T-helper 1 cell (primary cell): Measurements from ENCODE around the gene WWTR1.

Source experiments
- DNase-seq, 5 donors: peaks; one replicate each; pipeline ENCODE4 v3.0.0-alpha.2; 2012 to 2020

The WWTR1 gene

GRCh38 chr3:149563114-149563513, 94.7 kb downstream of the WWTR1 start:
- DNase-seq, result no peak

GRCh38 chr3:149560617-149561016, 97.2 kb downstream of the WWTR1 start:
- DNase-seq, result no peak

GRCh38 chr3:149560001-149560400, 97.8 kb downstream of the WWTR1 start:
- DNase-seq, result no peak

- no peak for DNase-seq
These were observed 98.3 kb downstream of the WWTR1 start for GRCh38 chr3:149559525-149559924.

GRCh38 chr3:149555927-149556326, 101.9 kb downstream of the WWTR1 start:
- DNase-seq, result no peak

- no peak for DNase-seq
These were observed 103.0 kb downstream of the WWTR1 start for GRCh38 chr3:149554826-149555225.

- DNase-seq, result no peak
These were observed 103.9 kb downstream of the WWTR1 start for GRCh38 chr3:149553781-149554451.

- DNase-seq, result no peak
These were observed 105.1 kb downstream of the WWTR1 start for GRCh38 chr3:149552700-149553099.

GRCh38 chr3:149551500-149551899, 106.3 kb downstream of the WWTR1 start:
- DNase-seq, result no peak

- no peak for DNase-seq
These were observed 109.2 kb downstream of the WWTR1 start for GRCh38 chr3:149548669-149549065.

GRCh38 chr3:149547954-149548668, 109.7 kb downstream of the WWTR1 start:
- no peak for DNase-seq

- no peak for DNase-seq
These were observed 110.4 kb downstream of the WWTR1 start for GRCh38 chr3:149547413-149547812.

GRCh38 chr3:149545049-149545448, 112.8 kb downstream of the WWTR1 start:
- DNase-seq, result no peak

GRCh38 chr3:149542375-149543312, 115.2 kb downstream of the WWTR1 start:
- no peak for DNase-seq

- DNase-seq, result no peak
These were observed 116.7 kb downstream of the WWTR1 start for GRCh38 chr3:149541091-149541491.

GRCh38 chr3:149538371-149538770, 119.5 kb downstream of the WWTR1 start:
- no peak for DNase-seq

GRCh38 chr3:149536429-149536828, 121.4 kb downstream of the WWTR1 start:
- DNase-seq, result no peak

- no peak for DNase-seq
These were observed 122.5 kb downstream of the WWTR1 start for GRCh38 chr3:149535333-149535685.

- DNase-seq, result no peak
These were observed 123.0 kb downstream of the WWTR1 start for GRCh38 chr3:149534671-149535332.

GRCh38 chr3:149534082-149534481, 123.7 kb downstream of the WWTR1 start:
- no peak for DNase-seq

GRCh38 chr3:149532489-149533180, 125.2 kb downstream of the WWTR1 start:
- DNase-seq, result no peak

GRCh38 chr3:149529099-149529498, 128.7 kb downstream of the WWTR1 start:
- DNase-seq, result no peak

- DNase-seq, result no peak
These were observed 129.5 kb downstream of the WWTR1 start for GRCh38 chr3:149528340-149528650.
